Measurements from ENCODE around the gene CD3D. TPM values are rescaled to one million over a fixed set of nuclear protein-coding genes. Genes with fewer than 3 reads are reported as not detected.
A peak's percentile ranks its signal among the peaks of the same experiment; 100 is the strongest.

CD3D gene
- total RNA-seq, 1 donor from 2014 or later: not detected

- DNase-seq (ENCODE audit: low read depth): no peak
- TF ChIP-seq CTCF (conservative IDR thresholded peaks at IDR 0.05; ENCODE audit: low read depth, low read length): no peak
- H3K4me3 ChIP-seq (ENCODE audit: low read depth, low read length): no peak overlapping the region
Measured at GRCh38 chr11:118306556-118306955, 35.9 kb downstream of the CD3D start.

- H3K4me3 ChIP-seq (ENCODE audit: low read depth, low read length): no peak overlapping the region
- DNase-seq (ENCODE audit: low read depth): no peak
- no peak for TF ChIP-seq CTCF (conservative IDR thresholded peaks at IDR 0.05; ENCODE audit: low read depth, low read length)
Measured at GRCh38 chr11:118305726-118306125, 36.8 kb downstream of the CD3D start.

- DNase-seq (ENCODE audit: low read depth): no peak
- no peak within 1 kb of the TSS for H3K4me3 ChIP-seq (ENCODE audit: low read depth, low read length)
- TF ChIP-seq CTCF (conservative IDR thresholded peaks at IDR 0.05; ENCODE audit: low read depth, low read length): no peak
Measured at GRCh38 chr11:118304568-118305248, 37.8 kb downstream of the CD3D start, which contains the start of gene CD3E. CD3E (plus strand) TSS chr11:118304730; CDS start chr11:118304953, 223 bp downstream.

- no peak overlapping the region for H3K4me3 ChIP-seq (ENCODE audit: low read depth, low read length)
- no peak for TF ChIP-seq CTCF (conservative IDR thresholded peaks at IDR 0.05; ENCODE audit: low read depth, low read length)
- no peak for DNase-seq (ENCODE audit: low read depth)
Measured at GRCh38 chr11:118304227-118304567, 38.3 kb downstream of the CD3D start.

GRCh38 chr11:118301600-118302195 is 40.8 kb downstream of the CD3D start:
- DNase-seq (ENCODE audit: low read depth): no peak
- TF ChIP-seq CTCF (conservative IDR thresholded peaks at IDR 0.05; ENCODE audit: low read depth, low read length): no peak
- no peak overlapping the region for H3K4me3 ChIP-seq (ENCODE audit: low read depth, low read length)

- peak; percentile 79 for TF ChIP-seq CTCF (conservative IDR thresholded peaks at IDR 0.05; ENCODE audit: low read depth, low read length)
- H3K4me3 ChIP-seq (ENCODE audit: low read depth, low read length): no peak overlapping the region
- DNase-seq (ENCODE audit: low read depth): peak; percentile 70
Measured at GRCh38 chr11:118295815-118296454, 46.6 kb downstream of the CD3D start.

Data from epithelial cell of proximal tubule (primary cell).